Thoracic aorta (tissue), 2 donors: ENCODE measurements around the gene U2AF2. TPM values are rescaled to one million over a fixed set of nuclear protein-coding genes. Genes with fewer than 3 reads are reported as not detected.

ENCODE experiments used
- ATAC-seq: fragments of 150-250 bp; one replicate; pipeline ENCODE4 v1.8.0; 2017; ENCODE audit warnings: low read depth; ENCODE audit not compliant: insufficient number of reproducible peaks, low FRiP score
- DNase-seq: peaks from one replicate; pipeline ENCODE4 v3.0.0-alpha.2; 2020; ENCODE audit warnings: low spot score
- H3K27ac ChIP-seq, 2 donors: fragments of 200-600 bp; sonication (generic); 1 replicate in 1 of 2; 2 replicates in 1 of 2; pipeline ENCODE4 v1.5.1; 2016; ENCODE audit warnings: mild to moderate bottlenecking in 2 of 2, moderate library complexity in 2 of 2
- H3K27me3 ChIP-seq: fragments of 200-600 bp; sonication (generic); replicated peaks from 2 replicates; pipeline ENCODE4 v1.6.0; 2016; ENCODE audit warnings: mild to moderate bottlenecking; ENCODE audit not compliant: insufficient read depth
- H3K36me3 ChIP-seq: fragments of 200-600 bp; sonication (generic); one replicate; pipeline ENCODE4 v1.5.1; 2016
- H3K4me1 ChIP-seq, 2 donors: fragments of 200-600 bp; sonication (generic); 1 replicate in 1 of 2; 2 replicates in 1 of 2; pipeline versions ENCODE4 v1.5.1 to v1.6.0; 2016; ENCODE audit warnings: low read depth in 2 of 2, mild to moderate bottlenecking in 1 of 2; ENCODE audit not compliant: control insufficient read depth in 1 of 2
- H3K4me3 ChIP-seq: fragments of 200-600 bp; sonication (generic); 2 replicates; pipeline ENCODE4 v1.5.1; 2016; ENCODE audit warnings: mild to moderate bottlenecking
- H3K9me3 ChIP-seq: fragments of 200-600 bp; sonication (generic); 2 replicates; pipeline ENCODE4 v1.5.1; 2016
- total RNA-seq, 2 donors: library from RNA; depleted of rRNA; stranded (reverse); fragments of >200 nt; gene quantifications; one replicate each; pipeline versions ENCODE4 v1.1.0 to v1.2.3, GENCODE V29; 2016
- TF ChIP-seq, protein P1 (sequence below): fragments of 200-600 bp; sonication (generic); IDR thresholded peaks from one replicate; pipeline ENCODE4 v1.5.1; 2019; ENCODE audit warnings: antibody characterized with exemption

U2AF2 gene
- total RNA-seq, 2 donors from 2014 or later, result 77.3 to 106 TPM

- H3K27ac ChIP-seq, result no peak overlapping the region
- TF ChIP-seq, protein P1, sequence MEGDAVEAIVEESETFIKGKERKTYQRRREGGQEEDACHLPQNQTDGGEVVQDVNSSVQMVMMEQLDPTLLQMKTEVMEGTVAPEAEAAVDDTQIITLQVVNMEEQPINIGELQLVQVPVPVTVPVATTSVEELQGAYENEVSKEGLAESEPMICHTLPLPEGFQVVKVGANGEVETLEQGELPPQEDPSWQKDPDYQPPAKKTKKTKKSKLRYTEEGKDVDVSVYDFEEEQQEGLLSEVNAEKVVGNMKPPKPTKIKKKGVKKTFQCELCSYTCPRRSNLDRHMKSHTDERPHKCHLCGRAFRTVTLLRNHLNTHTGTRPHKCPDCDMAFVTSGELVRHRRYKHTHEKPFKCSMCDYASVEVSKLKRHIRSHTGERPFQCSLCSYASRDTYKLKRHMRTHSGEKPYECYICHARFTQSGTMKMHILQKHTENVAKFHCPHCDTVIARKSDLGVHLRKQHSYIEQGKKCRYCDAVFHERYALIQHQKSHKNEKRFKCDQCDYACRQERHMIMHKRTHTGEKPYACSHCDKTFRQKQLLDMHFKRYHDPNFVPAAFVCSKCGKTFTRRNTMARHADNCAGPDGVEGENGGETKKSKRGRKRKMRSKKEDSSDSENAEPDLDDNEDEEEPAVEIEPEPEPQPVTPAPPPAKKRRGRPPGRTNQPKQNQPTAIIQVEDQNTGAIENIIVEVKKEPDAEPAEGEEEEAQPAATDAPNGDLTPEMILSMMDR, result no peak
- H3K9me3 ChIP-seq, result no peaks in the 10 kb centered on the region
- H3K4me1 ChIP-seq, result peaks cover 4 to 6% of the 10 kb centered on the region in 2 donors
- H3K36me3 ChIP-seq, result peaks cover 63% of the 10 kb centered on the region
- no peak for DNase-seq
- H3K27me3 ChIP-seq, result no peaks in the 10 kb centered on the region
- no peak for ATAC-seq
- H3K4me3 ChIP-seq, result no peak overlapping the region
Observed at GRCh38 chr19:55670280-55671053, 15.6 kb downstream of the U2AF2 start.

DNA sequence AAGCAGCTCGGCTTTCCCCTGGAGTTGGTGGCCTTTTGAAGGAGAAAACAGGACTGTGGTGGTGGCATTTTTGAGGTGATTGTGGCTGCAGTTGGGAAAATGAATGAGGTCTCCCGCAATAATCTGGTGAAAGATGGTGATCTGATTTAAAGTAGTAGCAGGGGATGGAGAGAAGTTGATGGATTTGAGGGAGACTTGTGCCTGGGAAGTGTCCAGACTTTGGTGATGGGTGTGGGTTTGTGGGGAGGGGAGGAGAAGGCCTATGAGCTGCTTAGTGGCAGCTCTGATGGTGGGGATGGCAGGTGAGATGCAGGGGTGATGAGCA, 16.2 kb downstream of the U2AF2 start:
- TF ChIP-seq, protein P1, result no peak
- Histone ChIP-seq H3K27ac (no peak overlapping the region), H3K4me3 (no peak overlapping the region), H3K4me1 (peaks cover 7 to 9% of the 10 kb centered on the region in 2 donors), H3K36me3 (peaks cover 60% of the 10 kb centered on the region), H3K9me3 (no peaks in the 10 kb centered on the region), H3K27me3 (no peaks in the 10 kb centered on the region)
- ATAC-seq, result no peak
- no peak for DNase-seq

GRCh38 chr19:55672418-55672817, 17.6 kb downstream of the U2AF2 start:
- TF ChIP-seq, protein P1, result no peak
- no peaks in the 10 kb centered on the region for H3K27me3 ChIP-seq
- peaks cover 21 to 23% of the 10 kb centered on the region in 2 donors for H3K4me1 ChIP-seq
- DNase-seq, result no peak
- no peak for ATAC-seq
- H3K9me3 ChIP-seq, result no peaks in the 10 kb centered on the region
- no peak overlapping the region for H3K27ac ChIP-seq
- H3K36me3 ChIP-seq, result peaks cover 46% of the 10 kb centered on the region
- no peak overlapping the region for H3K4me3 ChIP-seq

DNA sequence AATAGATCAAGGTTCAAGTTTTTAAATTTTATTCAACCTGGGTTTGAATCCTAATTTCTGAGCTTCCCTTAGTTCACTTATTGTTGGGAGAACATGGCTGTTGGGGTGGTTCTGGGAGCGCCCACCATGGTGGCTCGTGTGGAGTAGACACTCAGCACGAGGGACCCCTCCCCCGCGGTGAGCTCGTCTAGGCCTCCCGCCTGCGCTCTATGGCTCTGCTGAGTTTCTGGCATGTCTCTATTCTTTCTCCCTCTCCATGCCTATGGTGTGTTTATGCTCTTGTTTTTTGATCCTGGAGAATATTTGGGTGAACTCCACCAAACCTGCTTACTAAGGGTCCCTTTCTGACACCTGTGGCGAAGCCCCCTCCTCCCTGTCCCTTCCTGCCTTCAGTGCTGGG, 18.6 kb downstream of the U2AF2 start:
- Histone ChIP-seq H3K36me3 (peaks cover 38% of the 10 kb centered on the region), H3K4me3 (no peak overlapping the region), H3K9me3 (no peaks in the 10 kb centered on the region), H3K27ac (no peak overlapping the region), H3K4me1 (peaks cover 27 to 33% of the 10 kb centered on the region in 2 donors), H3K27me3 (no peaks in the 10 kb centered on the region)
- TF ChIP-seq, protein P1, result no peak
- DNase-seq (no peak), ATAC-seq (no peak)

DNA sequence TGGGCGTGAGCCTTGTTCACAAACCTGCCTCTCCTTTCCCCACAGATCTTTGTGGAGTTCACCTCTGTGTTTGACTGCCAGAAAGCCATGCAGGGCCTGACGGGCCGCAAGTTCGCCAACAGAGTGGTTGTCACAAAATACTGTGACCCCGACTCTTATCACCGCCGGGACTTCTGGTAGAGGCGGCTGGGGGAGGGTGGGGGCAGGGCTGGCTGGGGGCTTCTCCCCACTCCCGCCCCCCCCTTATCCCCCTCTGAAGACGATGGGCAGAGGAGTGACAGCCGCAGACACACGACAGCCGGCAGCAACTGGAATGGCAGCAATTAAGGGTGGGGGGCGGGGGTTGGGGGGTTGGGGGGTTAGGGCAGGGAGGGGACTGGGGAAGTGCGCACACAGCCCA, 19.1 kb downstream of the U2AF2 start:
- no peaks in the 10 kb centered on the region for H3K27me3 ChIP-seq
- DNase-seq (no peak), ATAC-seq (no peak)
- TF ChIP-seq, protein P1, result no peak
- H3K36me3 ChIP-seq, result peaks cover 38% of the 10 kb centered on the region
- H3K4me3 ChIP-seq, result no peak overlapping the region
- no peaks in the 10 kb centered on the region for H3K9me3 ChIP-seq
- H3K27ac ChIP-seq, result no peak overlapping the region
- H3K4me1 ChIP-seq, result peaks cover 27 to 37% of the 10 kb centered on the region in 2 donors
